GM12872 (cell line): ENCODE data around the gene STIM1.

Source experiments
- TF ChIP-seq, protein P1 (sequence below): IDR thresholded peaks from 3 replicates; pipeline ENCODE4 v1.5.1; 2011; ENCODE audit warnings: low read depth, mild to moderate bottlenecking, low read length, moderate library complexity; ENCODE audit not compliant: insufficient read depth

The STIM1 gene

DNA sequence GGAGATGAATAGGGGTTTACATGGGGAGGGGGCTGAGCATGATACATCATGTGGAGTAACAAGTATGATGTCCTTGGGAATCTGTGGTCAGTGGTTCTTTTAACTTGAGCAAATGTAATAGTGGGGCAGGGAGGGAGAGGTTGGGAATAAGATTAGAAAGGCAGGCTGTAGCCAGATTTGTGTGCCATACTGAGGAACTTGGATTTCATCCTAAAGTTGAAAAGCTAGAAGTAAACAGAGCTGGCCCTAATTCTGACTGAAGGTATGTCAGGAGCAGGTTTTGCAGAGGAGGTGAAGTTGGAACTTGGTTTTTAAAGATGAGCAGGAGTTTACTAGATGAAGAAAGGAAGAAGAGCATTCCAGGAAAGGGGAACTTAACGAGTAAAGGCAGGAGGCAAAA is 130.8 kb downstream of the STIM1 start:
- TF ChIP-seq, protein P1, sequence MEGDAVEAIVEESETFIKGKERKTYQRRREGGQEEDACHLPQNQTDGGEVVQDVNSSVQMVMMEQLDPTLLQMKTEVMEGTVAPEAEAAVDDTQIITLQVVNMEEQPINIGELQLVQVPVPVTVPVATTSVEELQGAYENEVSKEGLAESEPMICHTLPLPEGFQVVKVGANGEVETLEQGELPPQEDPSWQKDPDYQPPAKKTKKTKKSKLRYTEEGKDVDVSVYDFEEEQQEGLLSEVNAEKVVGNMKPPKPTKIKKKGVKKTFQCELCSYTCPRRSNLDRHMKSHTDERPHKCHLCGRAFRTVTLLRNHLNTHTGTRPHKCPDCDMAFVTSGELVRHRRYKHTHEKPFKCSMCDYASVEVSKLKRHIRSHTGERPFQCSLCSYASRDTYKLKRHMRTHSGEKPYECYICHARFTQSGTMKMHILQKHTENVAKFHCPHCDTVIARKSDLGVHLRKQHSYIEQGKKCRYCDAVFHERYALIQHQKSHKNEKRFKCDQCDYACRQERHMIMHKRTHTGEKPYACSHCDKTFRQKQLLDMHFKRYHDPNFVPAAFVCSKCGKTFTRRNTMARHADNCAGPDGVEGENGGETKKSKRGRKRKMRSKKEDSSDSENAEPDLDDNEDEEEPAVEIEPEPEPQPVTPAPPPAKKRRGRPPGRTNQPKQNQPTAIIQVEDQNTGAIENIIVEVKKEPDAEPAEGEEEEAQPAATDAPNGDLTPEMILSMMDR: no peak

DNA sequence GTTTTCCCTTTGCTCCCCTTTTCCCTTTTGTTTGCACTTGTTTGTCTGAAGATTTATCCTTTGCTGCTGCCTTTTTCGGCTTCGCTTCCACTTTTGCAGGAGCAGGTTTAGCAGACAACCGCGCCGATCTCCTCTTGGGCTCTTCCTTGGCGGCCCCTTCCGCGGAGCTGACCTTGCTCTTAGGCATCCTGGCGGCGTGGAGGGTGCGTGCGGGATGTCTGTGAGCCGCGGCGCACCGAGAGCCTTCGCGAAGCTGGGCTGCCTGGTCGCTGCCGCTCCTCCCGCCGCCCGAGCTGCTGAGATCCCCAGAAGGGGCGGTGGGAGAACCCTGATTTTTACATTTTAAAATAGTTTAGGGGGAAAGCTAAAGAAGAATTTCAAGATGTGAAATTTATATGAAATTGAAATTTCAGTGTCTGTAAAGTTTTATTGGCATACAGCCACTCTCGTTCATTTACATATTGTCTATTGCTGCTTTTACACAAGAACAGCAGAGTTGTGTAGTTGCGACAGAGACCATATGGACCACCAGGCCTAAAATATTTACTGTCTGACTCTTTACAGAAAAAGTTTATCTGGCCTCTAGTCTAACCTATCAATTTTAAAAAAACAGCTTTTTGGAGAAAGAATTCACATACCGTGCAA is 133.9 kb downstream of the STIM1 start:
- TF ChIP-seq, protein P1: no peak

DNA sequence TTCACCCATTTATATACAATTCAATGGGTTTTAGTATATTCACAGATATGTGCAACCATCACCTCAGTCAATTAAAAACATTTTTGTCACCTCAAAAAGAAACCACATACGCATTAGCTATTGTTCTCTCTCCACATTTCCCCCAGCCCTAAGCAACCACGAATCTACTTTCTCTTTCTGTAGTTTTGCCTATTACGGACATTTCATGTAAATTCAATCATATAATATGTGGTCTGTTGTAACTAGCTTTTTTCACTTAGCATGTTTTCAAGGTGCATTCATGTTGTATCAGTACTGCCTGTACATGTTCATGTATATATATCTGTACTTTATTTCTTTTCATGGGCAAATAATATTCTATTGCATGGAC is 134.4 kb downstream of the STIM1 start:
- TF ChIP-seq, protein P1: no peak

DNA sequence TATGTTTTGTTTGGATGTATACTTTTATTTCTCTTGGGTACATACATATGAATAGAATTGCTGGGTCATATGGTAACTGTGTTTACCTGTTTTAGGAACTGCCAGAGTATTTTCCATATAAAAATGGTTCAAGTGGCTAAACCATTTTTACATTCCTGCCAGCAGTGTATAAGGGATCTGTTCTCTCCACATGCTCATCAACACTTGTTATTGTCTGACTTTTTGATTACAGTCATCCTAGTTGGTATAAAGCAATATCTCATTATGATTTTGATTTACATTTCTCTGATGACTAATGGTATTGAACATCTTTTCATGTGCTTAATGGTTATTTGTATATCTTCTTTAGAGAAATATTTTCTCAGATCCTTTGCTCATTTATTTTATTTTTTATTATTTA is 134.9 kb downstream of the STIM1 start:
- TF ChIP-seq, protein P1: no peak

DNA sequence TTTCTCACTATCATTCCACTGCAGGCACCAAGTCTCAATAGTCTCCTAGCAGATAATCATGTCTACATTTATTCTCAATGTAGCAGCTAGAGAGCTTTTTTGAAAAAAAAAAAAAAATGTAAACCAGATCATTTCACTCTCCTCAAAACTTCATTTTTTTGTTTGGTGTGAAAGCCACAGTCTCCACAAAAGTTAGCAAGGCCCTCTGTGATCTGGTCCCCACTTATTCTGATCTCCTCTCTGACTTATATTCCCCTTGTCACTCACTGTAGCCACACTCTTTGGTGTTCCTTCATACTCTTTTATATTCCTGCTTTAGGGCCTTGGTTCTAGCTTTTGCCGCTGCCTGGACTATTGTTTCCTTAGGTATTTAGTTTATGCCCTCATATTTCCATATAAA is 137.5 kb downstream of the STIM1 start:
- TF ChIP-seq, protein P1: no peak

DNA sequence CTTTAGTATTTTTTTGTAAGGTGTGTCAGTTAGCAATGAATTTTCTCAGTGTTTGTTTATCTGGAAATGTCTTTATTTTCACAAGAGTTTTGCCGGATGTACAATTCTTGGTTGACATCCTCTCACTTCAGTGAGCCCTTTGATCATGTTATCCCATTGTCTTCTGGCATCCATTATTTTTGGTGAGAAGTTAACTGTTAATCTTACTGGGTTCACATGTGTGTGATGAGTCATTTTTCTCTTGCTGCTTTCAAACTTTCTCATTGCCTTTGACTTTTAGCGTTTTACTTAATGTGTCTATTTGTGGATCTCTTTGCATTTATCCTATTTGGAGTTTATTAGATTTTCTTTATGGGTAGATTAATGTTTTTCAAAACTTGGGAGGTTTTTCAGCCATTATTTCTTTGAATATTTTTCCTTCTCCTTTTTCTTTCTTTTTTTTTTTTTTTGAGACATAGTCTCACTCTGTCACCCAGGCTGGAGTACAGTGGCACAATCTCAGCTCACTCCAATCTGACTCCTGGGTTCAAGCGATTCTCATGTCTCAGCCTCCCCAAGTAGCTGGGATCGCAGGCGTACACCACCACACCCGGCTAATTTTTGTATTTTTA is 138.7 kb downstream of the STIM1 start:
- TF ChIP-seq, protein P1: no peak

DNA sequence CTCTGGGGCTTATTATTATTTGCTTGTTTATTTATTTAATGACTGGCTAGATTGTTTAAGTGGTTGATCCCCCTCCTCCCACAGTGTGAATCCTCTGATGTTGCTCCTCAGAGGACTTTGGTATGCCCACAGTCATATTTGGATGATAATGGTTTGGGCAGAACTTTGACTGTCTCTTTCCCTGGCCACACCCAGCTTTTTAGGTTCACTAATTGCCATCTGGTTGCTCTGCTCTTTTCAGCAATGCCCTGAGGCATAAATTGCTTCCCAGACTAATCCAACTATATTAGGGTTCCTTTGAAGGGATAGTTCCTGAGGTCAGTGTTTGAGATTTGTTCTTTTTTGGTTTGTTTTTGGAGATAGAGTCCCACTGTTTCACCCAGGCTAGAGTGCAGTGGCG is 139.8 kb downstream of the STIM1 start:
- TF ChIP-seq, protein P1: no peak
